DND-41 (cell line): ENCODE measurements around the gene PRXL2B.

ENCODE experiments used
- ATAC-seq: fragments of 200-7000 bp; cut with Tn5 transposase; 3 replicates; pipeline ENCODE4 v1.9.1; 2021; ENCODE audit warnings: low read depth; ENCODE audit not compliant: insufficient read depth
- DNase-seq: peaks from one replicate; pipeline ENCODE4 v3.0.0-alpha.2; 2020
- H2AFZ ChIP-seq: 2 replicates; pipeline ENCODE4 v1.6.0; 2012; ENCODE audit warnings: low read depth, low read length
- H3K27ac ChIP-seq: 2 replicates; pipeline ENCODE4 v1.5.1; 2012; ENCODE audit warnings: low read length, inconsistent platforms
- H3K27me3 ChIP-seq: fragments of 200-600 bp; sonication (generic); 2 replicates; pipeline ENCODE4 v1.6.0; 2012; ENCODE audit warnings: low read length, mild to moderate bottlenecking, inconsistent platforms; ENCODE audit not compliant: insufficient read depth, poor library complexity
- H3K36me3 ChIP-seq: 2 replicates; pipeline ENCODE4 v1.5.1; 2012; ENCODE audit warnings: low read length, inconsistent platforms; ENCODE audit not compliant: insufficient read depth
- H3K4me1 ChIP-seq: 2 replicates; pipeline ENCODE4 v1.5.1; 2012; ENCODE audit warnings: mild to moderate bottlenecking, low read length; ENCODE audit not compliant: insufficient read depth
- H3K4me2 ChIP-seq: 2 replicates; pipeline ENCODE4 v1.6.0; 2012; ENCODE audit warnings: mild to moderate bottlenecking, moderate library complexity, low read length, inconsistent platforms; ENCODE audit not compliant: insufficient read depth
- H3K4me3 ChIP-seq, 2 experiments: fragments of 200-600 bp in 1 of 2; shearing (Covaris generic) in 1 of 2; 2 replicates each; pipeline ENCODE4 v1.5.1; 2012 to 2016; ENCODE audit warnings: inconsistent platforms in 2 of 2, low read length in 2 of 2, mild to moderate bottlenecking in 2 of 2, low read depth in 1 of 2, moderate library complexity in 1 of 2
- H3K79me2 ChIP-seq: 2 replicates; pipeline ENCODE4 v1.6.0; 2012; ENCODE audit warnings: low read length, inconsistent platforms; ENCODE audit not compliant: insufficient read depth
- H3K9ac ChIP-seq: 2 replicates; pipeline ENCODE4 v1.6.0; 2012; ENCODE audit warnings: low read depth, mild to moderate bottlenecking, inconsistent platforms, low read length, moderate library complexity
- H3K9me3 ChIP-seq: 2 replicates; pipeline ENCODE4 v1.5.1; 2012; ENCODE audit warnings: low read length, moderate library complexity, mild to moderate bottlenecking, inconsistent platforms; ENCODE audit not compliant: insufficient read depth, severe bottlenecking
- H4K20me1 ChIP-seq: 2 replicates; pipeline ENCODE4 v1.6.0; 2012; ENCODE audit warnings: low read length; ENCODE audit not compliant: insufficient read depth
- CTCF ChIP-seq: IDR thresholded peaks from 2 replicates; pipeline ENCODE4 v1.5.1; 2012; ENCODE audit warnings: borderline replicate concordance, low read length, moderate library complexity, mild to moderate bottlenecking; ENCODE audit not compliant: poor library complexity, severe bottlenecking; ENCODE audit errors: extremely low read depth
- EZH2 ChIP-seq: IDR thresholded peaks from 3 replicates; pipeline ENCODE4 v1.6.1; 2012; ENCODE audit warnings: borderline replicate concordance, low read depth, mild to moderate bottlenecking, moderate library complexity, low read length, inconsistent platforms; ENCODE audit not compliant: severe bottlenecking

Gene PRXL2B

DNA sequence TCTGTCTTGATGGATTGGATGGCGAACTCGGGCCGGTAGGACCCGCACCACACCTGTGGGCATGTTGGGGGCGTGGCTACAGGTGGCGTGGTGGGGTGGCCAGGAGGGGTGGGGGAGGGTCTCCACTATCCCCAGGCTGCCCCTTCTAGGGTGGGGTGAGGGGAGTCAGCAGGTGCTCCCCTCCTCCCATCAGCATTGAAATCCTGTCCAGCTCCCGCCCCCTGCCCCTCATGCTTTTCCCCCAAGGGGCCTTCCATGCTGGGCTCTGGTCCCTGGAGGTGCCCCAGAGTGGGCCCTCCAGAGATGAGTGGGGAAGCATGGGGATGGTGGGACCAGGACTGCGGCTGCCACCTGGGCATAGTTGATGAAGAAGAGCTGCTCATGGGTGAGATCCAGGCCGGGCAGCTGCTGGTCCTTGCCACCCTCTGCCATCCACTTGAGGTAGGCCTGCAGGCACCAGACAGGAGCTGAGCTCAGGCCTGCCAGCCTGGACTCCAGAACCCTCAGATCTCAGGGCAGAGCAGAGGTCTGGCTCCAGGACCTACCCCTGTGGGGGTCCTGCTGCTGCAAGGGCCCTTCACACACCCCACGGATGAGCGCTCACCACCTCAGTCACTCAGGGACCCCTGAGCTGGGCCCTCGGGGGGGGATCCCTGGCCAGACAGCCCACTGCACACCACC, 5.1 kb downstream of the PRXL2B start:
- Histone ChIP-seq H3K9me3 (no peaks in the 10 kb centered on the region), H3K27ac (no peak overlapping the region), H3K4me2 (no peak overlapping the region), H3K4me1 (peaks cover 12% of the 10 kb centered on the region), H3K4me3 (no peak overlapping the region), H3K27me3 (no peaks in the 10 kb centered on the region), H4K20me1 (peaks cover 11% of the 10 kb centered on the region; the same call in 1 of the 2 replicates), H3K79me2 (no peaks in the 10 kb centered on the region), H3K9ac (no peak overlapping the region), H2AFZ (no peak overlapping the region), H3K36me3 (no peaks in the 10 kb centered on the region)
- ATAC-seq = no peak
- DNase-seq = no peak
- no peak for TF ChIP-seq EZH2
- TF ChIP-seq CTCF = no peak

- TF ChIP-seq EZH2 = no peak
- no peak for TF ChIP-seq CTCF
- Histone ChIP-seq H3K4me2 (no peak overlapping the region), H3K79me2 (no peaks in the 10 kb centered on the region), H3K4me3 (no peak overlapping the region), H3K4me1 (peaks cover 4% of the 10 kb centered on the region), H3K9ac (no peak overlapping the region), H2AFZ (no peak overlapping the region), H3K36me3 (no peaks in the 10 kb centered on the region), H3K27me3 (no peaks in the 10 kb centered on the region), H3K9me3 (no peaks in the 10 kb centered on the region), H3K27ac (no peak overlapping the region), H4K20me1 (peaks cover 11% of the 10 kb centered on the region; the same call in 1 of the 2 replicates)
- no peak for DNase-seq
- no peak for ATAC-seq
These were observed 6.1 kb downstream of the PRXL2B start for GRCh38 chr1:2592672-2593071.

DNA sequence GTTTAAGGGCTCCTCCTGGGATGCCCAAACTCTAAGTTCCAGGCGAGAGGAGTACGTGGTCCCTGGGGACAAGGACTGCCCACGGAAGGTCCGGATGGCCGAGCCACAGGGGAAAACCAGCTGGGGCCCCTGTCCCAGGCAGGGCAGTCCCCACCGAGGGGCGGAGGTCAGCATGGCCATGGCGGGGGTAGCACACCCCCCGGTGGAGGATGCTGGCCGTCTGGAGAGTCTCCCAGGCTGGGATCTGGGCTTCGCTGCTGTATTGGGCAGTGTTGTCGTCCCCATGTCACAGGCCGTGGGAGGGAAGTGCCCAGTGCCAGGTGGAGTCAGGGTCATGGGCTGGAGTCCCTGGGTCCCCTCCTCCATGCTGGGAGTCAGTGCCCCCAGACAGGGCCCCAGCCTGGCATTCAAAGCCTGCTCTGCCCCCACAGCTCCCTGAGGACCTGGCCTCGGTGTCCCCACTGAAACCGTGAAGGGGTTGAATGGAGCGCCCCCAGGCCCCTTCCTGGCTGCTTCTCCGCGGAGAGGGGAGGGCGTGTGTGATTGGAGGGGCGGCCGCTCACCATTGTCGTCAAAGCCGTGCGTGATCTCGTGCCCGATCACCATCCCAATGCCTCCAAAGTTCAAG, 6.8 kb downstream of the PRXL2B start:
- Histone ChIP-seq H3K4me2 (no peak overlapping the region), H4K20me1 (0 out of 2 replicates have a peak, but pooled peaks cover 8% of the 10 kb centered on the region), H3K79me2 (no peaks in the 10 kb centered on the region), H3K9me3 (no peaks in the 10 kb centered on the region), H3K4me3 (no peak overlapping the region), H3K36me3 (no peaks in the 10 kb centered on the region), H3K4me1 (no peaks in the 10 kb centered on the region), H3K27me3 (no peaks in the 10 kb centered on the region), H3K27ac (no peak overlapping the region), H2AFZ (no peak overlapping the region), H3K9ac (no peak overlapping the region)
- ATAC-seq (no peak), DNase-seq (no peak)
- TF ChIP-seq CTCF = no peak
- TF ChIP-seq EZH2 = no peak
